HG03139 (cell line): ENCODE data around the gene BDKRB2.

Experiments used
- ATAC-seq: cut with Tn5 transposase; IDR thresholded peaks from one replicate; pipeline ENCODE4 v1.9.1; 2021; ENCODE audit not compliant: unreplicated experiment

The BDKRB2 gene

DNA sequence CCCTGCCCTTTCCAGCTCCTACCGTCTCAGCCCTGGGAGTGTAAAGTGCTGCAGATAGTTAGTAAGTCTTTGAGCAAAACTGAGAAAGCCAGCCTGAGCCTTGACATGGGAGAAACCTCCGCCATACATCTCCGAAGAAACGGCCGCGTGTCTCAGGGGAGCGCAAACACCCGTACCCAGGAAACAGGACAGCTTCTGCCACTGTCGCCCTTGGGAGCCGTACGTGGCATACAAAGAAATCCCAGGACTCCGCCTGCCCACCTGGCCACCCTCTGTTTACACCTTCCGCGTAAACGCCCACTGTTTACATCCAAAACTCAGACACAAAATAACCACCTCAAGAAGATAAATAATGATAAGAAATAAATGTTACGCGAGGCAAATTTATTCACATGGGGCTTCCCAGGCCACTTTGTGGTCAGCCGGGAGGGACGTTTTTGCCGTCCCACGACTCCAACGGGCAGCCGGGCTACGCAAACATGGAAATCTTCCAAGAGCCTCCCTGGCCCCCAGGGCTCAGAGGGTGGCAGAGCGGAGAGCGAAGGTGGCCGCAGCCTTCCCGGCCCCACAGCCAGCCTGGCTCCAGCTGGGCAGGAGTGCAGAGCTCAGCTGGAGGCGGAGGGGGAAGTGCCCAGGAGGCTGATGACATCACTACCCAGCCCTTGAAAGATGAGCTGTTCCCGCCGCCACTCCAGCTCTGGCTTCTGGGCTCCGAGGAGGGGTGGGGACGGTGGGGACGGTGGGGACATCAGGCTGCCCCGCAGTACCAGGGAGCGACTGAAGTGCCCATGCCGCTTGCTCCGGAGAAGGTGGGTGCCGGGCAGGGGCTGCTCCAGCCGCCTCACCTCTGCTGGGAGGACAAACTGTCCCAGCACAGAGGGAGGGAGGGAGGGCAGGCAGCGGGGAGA lies at the start of gene BDKRB2:
TSS of gene BDKRB2 (plus strand) at position 689 of the 908 bp plus-strand sequence. CDS start 32,269 bp downstream, outside the sequence.
- ATAC-seq: no peak

DNA sequence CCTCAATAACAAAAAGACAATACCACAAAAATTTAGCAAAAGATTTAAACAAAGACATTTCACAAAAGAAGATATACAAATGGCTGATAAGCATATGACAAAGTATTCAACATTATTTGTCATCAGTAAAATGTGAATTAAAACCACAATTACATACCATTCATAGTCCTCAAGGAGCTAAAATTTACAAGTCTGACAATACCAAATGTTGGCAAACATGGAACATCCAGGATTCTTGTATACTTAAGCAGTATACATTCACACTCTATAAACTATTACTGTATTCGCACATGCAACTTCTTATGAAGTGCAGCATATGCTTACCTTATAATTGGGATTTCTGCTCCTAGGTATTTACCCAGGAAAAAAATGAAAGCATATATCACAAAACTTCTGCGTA lies 49.7 kb upstream of the BDKRB2 start:
- no peak for ATAC-seq

- ATAC-seq: no peak
Observed at GRCh38 chr14:96156804-96157760, 47.6 kb upstream of the BDKRB2 start.

DNA sequence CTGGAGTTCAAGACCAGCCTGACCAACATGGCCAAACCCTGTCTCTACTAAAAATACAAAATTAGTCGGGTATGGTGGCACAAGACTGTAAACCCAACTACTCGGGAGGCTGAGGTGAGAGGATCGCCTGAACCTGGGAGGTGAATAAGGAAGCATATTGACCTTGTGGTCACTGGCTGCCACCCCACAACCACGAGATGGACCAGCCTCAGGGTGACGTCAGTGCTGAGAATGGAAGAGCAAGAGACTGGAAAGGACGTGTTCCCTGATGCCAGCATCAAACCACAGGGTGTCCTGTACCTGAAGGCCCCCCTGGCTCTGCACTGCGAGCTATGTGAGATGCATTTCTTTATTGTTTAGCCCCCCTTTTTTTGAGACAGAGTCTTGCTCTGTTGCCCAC lies 45.9 kb upstream of the BDKRB2 start:
- no peak for ATAC-seq

DNA sequence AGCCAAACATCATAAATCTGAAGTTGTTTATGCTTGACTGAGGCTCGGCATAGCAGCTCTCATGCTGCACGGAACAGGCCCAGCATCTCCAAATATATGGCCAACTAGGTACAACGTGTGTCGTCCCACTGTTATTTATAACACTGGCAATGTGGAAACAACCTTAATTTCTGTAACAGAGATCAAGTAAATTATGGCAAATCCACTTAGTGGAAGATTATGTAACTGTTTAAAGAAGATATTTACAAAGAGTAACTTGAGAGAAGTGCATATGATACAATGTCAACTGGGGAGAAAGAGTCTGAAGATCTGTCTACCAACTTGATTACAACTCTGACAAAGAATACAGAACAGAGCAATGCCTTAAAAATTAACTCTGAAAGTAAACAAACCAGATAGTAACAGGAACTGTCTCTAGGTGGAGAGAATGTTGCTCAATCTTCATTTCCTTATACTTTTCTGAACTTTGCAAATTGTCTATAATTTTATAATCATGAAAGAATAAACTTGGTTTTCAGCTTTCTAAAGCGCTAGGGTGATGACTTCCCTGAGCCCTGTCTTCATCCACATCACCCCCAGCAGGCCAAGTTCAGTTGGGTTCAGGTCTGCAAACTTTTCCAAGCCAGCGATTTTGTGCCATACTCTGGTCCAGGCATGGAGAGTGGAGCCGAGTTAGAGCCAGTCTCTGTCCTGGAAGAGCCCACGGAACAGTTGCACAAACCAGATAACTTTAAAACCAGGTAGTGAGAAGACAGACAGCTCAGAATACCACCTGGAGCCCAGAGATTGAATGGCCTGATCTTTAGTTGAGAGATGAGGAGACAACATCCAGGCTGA lies 44.3 kb upstream of the BDKRB2 start:
- ATAC-seq: no peak

DNA sequence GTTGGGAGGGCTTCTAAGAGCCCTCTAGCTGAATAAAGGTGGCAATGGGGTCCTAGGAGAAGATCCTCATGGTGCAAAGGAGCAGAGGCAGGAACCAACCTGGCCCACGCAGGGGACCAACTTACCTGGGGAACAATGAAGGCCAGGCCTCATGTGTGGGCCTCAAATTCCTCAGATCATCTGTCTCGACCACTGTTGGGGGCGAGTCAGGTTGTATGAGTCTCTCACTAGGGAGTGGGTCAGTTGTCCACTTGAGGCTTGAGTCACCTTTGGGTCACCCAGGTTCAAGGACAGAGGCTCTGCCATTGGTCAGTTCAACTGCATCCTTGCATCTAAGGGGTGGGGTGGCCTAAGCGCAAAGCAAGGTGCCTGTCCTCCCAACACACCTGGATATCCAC lies 43.7 kb upstream of the BDKRB2 start:
- no peak for ATAC-seq

- ATAC-seq: no peak
Observed at GRCh38 chr14:96161636-96162035, 43.0 kb upstream of the BDKRB2 start.

GRCh38 chr14:96162265-96162664 lies 42.4 kb upstream of the BDKRB2 start:
- ATAC-seq: no peak

GRCh38 chr14:96162741-96163140 lies 41.9 kb upstream of the BDKRB2 start:
- no peak for ATAC-seq

- no peak for ATAC-seq
Observed at GRCh38 chr14:96164861-96165490, 39.7 kb upstream of the BDKRB2 start.

DNA sequence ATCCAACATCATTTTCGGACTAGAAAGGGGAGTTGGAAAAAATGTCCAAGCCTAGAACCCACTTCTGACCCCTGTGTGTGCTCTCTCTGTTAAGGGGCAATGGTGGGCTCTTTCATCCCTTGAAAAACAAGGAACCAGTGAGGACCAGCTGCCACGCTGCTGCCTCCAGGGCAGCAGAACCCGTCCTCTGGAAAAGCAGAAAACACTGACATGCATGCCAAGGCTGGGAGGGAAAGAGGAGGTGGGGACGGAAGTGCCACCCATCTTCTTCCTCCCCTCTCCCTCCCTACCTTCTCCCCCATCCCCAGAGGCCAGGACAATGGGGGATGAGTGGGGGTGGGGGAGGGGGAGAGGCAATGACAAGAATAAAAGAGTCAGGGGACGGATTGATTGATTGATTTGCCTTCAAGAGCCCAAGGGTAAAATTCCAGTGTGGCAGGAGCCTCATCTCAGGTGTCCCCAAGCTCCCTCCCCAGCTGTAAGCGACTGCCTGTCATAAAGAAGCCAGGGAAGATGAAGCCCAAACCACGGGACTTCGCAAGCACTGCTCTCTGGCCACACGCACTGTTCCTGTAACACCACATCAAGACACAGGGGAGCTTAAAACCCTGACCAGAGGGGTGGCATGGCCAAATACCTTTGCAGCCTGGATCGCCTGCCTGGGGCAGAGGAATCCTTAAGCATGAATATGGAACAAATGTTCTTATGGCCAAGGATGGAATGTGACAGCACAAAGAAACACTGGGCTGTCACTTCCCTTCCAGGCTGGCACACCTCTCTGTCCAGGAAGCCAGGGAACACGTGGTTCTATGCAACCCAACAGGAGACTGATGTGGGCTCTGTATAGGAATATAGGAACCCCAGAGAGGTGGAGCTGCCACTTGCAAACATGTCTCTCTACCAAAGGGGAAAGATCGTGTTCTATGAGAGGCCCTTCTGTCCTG lies 38.9 kb upstream of the BDKRB2 start:
- ATAC-seq: no peak

DNA sequence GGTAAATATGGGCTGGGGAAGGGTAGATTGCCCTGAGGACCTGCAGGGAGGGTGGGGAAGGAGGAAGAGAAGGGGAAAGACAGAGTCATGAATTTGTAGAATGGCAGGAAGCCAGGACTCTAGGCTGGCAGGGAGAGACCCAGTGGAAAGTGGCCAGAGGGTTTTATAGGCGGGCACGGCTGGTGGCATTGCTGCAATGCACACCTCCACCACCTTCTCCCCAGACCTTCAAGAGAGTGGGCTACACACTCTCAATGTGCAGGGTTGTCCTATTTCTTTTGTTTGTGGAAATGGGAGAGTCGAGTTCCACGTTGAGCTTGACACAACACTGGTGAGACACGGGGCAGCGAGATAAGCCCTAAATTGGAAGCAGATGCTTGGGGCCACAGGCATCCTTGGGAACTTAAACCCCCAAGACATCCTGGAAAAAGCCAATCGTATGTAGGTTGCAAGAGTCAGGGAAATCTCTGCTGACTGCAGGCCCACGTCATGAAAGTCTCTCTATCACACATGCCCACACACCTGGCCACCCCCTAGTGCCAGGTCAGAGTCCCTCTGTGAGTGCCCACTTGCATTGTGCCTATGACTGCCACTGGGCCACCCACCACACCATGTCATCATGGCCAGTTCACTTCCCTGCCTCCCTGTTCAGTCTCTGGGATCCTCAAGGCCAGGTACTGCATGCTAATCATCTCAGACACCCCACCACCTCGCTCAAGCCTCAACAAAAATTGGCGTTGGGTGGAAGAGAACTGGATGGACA lies 38.0 kb upstream of the BDKRB2 start:
- no peak for ATAC-seq

DNA sequence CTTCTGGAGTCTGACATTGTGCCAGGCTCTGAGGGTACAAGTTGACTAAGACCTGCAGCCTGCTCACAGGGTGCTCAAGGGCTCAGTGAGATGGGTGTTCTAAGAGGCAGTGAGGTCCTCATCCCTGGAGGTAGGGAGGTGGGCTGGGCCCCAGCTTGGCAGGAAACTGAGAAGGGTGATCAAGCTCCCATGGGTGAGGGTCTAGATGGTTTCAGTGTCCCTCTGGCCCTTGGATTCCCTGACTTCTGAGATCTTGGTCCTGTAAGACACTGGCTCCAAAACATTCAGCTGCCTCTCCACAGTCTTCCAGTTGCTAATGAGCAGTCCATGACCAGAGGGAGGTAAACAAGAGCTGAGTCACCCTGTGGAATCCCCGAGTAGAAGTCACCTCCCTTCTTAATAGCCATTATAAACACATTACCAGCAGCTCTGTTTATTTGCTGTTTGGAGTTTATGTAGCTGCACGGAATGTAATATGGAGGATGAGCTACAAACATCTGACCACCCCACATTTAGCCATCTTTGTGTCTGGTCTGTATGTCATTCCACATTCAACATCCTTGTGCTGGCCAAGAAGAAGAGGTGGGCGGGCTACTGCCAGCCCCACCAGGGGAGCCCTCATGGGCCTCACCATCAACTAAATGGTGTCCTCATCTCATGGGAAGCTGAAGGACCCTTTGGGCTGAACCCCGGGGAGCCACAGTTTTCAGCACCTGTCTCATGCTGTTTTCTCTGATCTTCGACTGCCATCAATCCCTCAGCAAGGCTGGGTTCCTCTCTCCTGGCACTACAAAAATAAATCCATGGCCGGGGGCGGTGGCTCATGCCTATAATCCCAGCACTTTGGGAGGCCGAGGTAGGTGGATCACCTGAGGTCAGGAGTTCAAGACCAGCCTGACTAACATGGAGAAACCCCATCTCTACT lies 37.2 kb upstream of the BDKRB2 start:
- no peak for ATAC-seq

DNA sequence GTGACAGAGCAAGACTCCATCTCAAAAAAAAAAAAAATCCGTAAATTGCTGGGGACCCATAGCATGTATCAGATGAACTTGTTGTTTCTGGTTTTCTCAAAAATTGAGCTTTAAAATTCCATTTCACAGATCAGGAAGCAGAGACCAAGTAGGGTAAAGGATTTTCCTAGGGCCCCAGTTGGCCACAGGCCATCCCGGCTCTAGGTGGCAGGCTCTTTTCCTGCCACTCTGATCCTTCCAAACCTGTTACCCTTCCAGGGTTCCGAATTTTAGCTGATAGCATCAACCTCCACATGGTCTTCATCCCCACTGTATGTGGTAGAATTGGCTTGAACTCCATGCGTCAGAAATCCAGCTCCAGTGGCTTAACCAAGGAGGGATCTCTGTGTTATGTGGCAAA lies 36.1 kb upstream of the BDKRB2 start:
- no peak for ATAC-seq

- no peak for ATAC-seq
Observed at GRCh38 chr14:96170961-96171592, 33.6 kb upstream of the BDKRB2 start.

DNA sequence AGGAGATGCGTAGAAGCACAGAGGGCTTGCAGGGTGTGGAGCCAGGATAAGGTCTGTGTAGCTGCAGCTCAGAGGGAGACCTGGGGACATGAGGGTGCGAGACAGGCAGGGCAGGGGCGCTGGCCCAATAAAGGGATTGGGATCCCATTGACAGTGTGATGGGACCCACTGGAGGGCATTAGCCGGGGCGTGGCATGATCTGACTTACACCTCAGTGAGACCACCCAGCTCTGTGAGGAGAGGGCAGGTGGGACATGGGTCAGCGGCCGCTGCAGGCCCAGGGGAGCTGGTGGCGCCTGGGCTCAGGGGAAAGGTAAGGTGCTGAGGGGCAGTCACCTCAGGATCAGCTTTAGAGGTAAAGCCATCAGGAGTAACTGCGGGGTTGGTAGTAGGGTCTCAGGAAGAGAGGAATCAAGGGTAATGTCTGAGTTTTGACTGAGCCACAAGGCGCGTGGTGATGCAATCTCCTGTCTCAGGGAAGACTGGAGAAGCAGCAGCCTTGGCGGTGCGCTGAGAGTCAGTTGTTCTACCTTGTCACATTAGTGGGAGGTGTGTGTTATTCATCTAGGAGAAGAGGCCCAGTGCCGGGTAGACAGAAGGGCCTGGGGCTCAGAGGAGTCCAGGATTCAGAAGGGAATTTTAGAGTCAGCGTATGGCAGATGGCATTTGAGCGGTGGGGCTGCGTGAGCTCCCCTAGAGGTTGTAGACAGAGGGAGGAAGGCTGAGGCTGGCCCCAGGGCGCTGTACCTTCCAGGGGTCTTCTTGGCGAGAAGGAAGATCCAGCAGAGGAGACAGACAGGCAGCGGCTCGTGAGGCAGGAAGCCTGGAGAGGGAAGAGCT lies 30.8 kb upstream of the BDKRB2 start:
- ATAC-seq: no peak
